Epithelial cell of esophagus (primary cell): Measurements from ENCODE around the gene PCDHA3.
"Not testable (repeated sequence)": the region's sequence is repeated elsewhere in the genome, so short reads cannot be mapped to it uniquely, and the experiment has no call there.

Source experiments
- DNase-seq: peaks from one replicate; pipeline ENCODE4 v3.0.0; 2010; ENCODE audit warnings: low read depth
- H3K4me3 ChIP-seq: 2 replicates; pipeline ENCODE4 v1.5.1; 2011; ENCODE audit warnings: mild to moderate bottlenecking, low read length, control low read depth
- TF ChIP-seq, protein P1 (sequence below): IDR thresholded peaks from 2 replicates; pipeline ENCODE4 v1.5.1; 2011; ENCODE audit warnings: low read depth, mild to moderate bottlenecking, low read length, control low read depth, inconsistent platforms; ENCODE audit not compliant: insufficient read depth; ENCODE audit errors: missing control alignments

Gene PCDHA3

DNA sequence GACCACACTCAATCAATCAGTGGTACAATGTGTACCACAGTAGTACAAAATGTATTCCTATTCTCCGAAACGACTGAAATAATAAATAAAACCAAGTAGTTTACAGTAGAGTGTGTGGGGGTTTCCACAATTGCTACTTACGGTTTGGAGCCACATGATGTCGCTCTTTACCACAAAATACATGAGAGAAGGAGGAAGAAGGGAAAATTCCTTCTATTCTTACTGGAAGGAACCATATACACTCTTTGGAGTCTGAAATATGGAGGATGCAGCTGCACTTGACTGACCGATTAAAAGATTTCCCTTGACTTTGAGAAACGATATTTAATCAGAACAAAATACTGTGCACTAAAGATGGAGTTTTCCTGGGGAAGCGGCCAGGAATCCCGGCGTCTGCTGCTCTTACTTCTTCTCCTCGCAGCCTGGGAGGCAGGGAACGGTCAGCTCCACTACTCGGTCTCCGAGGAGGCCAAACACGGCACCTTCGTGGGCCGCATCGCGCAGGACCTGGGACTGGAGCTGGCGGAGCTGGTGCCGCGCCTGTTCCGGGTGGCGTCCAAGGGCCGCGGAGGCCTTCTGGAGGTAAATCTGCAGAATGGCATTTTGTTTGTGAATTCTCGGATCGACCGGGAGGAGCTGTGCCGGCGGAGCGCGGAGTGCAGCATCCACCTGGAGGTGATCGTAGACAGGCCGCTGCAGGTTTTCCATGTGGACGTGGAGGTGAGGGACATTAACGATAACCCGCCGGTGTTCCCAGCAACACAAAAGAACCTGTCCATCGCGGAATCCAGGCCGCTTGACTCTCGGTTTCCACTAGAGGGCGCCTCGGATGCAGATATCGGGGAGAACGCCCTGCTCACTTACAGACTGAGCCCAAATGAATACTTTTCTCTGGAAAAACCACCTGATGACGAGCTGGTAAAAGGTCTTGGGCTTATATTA, 6.2 kb downstream of the PCDHA3 start, which contains the start of gene PCDHA4:
Gene PCDHA4 (plus strand): TSS at position 235 of the 942 bp plus-strand sequence.
- TF ChIP-seq, protein P1, sequence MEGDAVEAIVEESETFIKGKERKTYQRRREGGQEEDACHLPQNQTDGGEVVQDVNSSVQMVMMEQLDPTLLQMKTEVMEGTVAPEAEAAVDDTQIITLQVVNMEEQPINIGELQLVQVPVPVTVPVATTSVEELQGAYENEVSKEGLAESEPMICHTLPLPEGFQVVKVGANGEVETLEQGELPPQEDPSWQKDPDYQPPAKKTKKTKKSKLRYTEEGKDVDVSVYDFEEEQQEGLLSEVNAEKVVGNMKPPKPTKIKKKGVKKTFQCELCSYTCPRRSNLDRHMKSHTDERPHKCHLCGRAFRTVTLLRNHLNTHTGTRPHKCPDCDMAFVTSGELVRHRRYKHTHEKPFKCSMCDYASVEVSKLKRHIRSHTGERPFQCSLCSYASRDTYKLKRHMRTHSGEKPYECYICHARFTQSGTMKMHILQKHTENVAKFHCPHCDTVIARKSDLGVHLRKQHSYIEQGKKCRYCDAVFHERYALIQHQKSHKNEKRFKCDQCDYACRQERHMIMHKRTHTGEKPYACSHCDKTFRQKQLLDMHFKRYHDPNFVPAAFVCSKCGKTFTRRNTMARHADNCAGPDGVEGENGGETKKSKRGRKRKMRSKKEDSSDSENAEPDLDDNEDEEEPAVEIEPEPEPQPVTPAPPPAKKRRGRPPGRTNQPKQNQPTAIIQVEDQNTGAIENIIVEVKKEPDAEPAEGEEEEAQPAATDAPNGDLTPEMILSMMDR, result peak; percentile 4
- DNase-seq, result no peak
- no peak within 1 kb of the TSS for H3K4me3 ChIP-seq

DNA sequence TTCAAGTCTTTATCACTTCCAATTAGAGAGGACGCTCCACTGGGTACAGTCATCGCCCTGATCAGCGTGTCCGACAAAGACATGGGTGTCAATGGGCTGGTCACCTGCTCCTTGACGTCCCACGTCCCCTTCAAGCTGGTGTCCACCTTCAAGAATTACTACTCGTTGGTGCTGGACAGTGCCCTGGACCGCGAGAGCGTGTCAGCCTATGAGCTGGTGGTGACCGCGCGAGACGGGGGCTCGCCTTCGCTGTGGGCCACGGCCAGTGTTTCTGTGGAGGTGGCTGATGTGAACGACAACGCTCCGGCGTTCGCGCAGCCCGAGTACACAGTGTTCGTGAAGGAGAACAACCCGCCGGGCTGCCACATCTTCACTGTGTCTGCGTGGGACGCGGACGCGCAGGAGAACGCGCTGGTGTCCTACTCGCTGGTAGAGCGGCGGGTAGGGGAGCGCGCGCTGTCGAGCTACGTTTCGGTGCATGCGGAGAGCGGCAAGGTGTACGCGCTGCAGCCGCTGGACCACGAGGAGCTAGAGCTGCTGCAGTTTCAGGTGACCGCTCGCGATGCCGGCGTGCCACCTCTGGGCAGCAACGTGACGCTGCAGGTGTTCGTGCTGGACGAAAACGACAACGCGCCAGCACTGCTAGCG, 7.5 kb downstream of the PCDHA3 start:
- H3K4me3 ChIP-seq, result not testable (repeated sequence)

DNA sequence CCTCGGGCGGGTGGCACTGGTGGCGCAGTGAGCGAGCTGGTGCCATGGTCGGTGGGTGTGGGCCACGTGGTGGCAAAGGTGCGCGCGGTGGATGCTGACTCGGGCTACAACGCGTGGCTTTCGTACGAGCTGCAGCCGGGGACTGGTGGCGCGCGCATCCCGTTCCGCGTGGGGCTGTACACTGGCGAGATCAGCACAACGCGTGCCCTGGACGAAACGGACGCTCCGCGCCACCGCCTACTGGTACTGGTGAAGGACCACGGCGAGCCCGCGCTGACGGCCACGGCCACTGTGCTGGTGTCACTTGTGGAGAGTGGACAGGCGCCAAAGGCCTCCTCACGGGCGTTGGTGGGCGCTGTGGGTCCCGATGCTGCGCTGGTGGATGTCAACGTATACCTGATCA, 8.0 kb downstream of the PCDHA3 start:
- DNase-seq, result no peak
- TF ChIP-seq, protein P1, result no peak
- H3K4me3 ChIP-seq, result no peak overlapping the region

More for the DNA sequence above, 7.5 kb downstream of the PCDHA3 start:
- not testable (repeated sequence) for DNase-seq

DNA sequence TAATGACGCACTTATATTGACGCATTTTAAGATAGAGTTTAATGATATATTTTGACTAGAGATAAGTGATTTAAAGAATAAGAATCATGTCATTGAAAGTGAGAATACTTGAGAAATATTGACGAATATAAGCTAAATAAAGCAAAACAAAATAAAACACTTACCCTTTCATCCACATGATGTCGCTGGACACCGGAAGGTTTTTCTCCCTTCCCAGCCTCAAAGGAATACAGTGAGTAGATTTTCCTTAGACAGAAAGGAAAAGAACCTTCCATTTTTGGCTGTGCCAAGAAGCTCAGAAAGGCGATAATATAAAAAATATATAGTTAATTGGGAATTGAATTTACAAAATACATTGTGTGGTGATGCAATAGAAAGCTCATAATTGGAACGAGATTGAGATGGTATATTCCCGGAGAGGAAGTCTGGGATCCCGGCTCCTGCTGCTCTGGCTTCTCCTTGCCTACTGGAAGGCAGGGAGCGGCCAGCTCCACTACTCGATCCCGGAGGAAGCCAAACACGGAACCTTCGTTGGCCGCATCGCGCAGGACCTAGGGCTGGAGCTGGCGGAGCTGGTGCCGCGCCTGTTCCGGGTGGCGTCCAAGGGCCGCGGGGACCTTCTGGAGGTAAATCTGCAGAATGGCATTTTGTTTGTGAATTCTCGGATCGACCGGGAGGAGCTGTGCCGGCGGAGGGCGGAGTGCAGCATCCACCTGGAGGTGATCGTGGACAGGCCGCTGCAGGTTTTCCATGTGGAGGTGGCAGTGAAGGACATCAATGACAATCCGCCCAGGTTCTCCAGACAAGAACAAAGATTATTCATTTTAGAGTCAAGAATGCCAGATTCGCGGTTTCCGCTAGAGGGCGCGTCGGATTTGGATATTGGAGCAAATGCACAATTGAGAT, 20.8 kb downstream of the PCDHA3 start, which contains the start of gene PCDHA5:
Gene PCDHA5 (plus strand): TSS at position 239 of the 906 bp plus-strand sequence.
- TF ChIP-seq, protein P1, result peak; percentile 45
- no peak within 1 kb of the TSS for H3K4me3 ChIP-seq
- DNase-seq, result peak; percentile 33

DNA sequence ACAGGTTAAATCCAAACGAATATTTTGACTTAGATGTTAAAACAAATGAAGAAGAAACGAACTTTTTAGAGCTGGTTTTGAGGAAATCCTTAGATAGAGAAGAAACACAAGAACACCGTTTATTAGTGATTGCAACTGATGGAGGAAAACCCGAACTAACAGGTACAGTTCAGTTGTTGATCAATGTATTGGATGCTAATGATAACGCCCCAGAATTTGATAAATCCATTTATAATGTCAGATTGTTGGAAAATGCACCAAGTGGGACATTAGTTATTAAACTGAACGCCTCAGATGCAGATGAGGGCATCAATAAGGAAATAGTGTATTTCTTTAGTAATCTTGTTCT, 21.4 kb downstream of the PCDHA3 start:
- no peak overlapping the region for H3K4me3 ChIP-seq
- TF ChIP-seq, protein P1, result no peak
- no peak for DNase-seq

DNA sequence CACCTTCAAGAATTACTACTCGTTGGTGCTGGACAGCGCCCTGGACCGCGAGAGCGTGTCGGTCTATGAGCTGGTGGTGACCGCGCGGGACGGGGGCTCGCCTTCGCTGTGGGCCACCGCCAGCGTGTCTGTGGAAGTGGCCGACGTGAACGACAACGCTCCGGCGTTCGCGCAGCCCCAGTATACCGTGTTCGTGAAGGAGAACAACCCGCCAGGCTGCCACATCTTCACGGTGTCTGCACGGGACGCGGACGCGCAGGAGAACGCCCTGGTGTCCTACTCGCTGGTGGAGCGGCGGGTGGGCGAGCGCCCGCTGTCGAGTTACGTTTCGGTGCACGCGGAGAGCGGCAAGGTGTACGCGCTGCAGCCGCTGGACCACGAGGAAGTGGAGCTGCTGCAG, 22.1 kb downstream of the PCDHA3 start:
- DNase-seq, H3K4me3 ChIP-seq: not testable (repeated sequence)

DNA sequence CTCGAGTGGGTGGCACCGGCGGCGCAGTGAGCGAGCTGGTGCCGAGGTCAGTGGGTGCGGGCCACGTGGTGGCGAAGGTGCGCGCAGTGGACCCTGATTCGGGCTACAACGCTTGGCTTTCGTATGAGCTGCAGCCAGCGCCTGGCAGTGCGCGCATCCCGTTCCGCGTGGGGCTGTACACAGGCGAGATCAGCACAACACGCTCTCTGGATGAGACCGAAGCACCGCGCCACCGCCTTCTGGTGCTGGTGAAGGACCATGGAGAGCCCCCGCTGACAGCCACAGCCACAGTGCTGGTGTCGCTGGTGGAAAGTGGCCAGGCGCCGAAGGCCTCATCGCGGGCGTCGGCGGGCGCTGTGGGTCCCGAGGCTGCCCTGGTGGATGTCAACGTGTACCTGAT, 22.6 kb downstream of the PCDHA3 start:
- no peak for DNase-seq
- TF ChIP-seq, protein P1, result no peak
- no peak overlapping the region for H3K4me3 ChIP-seq
